HG03039 (cell line): ENCODE data around the gene TCOF1.

ENCODE experiments used
- ATAC-seq: cut with Tn5 transposase; IDR thresholded peaks from one replicate; pipeline ENCODE4 v1.9.1; 2021; ENCODE audit warnings: mild to moderate bottlenecking, moderate library complexity; ENCODE audit not compliant: unreplicated experiment

TCOF1 gene

GRCh38 chr5:150391064-150391834 lies 33.8 kb downstream of the TCOF1 start:
- ATAC-seq = no peak

GRCh38 chr5:150391986-150392385 lies 34.5 kb downstream of the TCOF1 start:
- ATAC-seq = no peak

- no peak for ATAC-seq
These were observed 35.2 kb downstream of the TCOF1 start for GRCh38 chr5:150392680-150393079.

GRCh38 chr5:150393096-150393645 lies 35.7 kb downstream of the TCOF1 start:
- no peak for ATAC-seq

GRCh38 chr5:150394131-150394530 lies 36.6 kb downstream of the TCOF1 start:
- peak; percentile 44 for ATAC-seq

- ATAC-seq = no peak
These were observed 37.6 kb downstream of the TCOF1 start for GRCh38 chr5:150394912-150395687.

- ATAC-seq = no peak
These were observed 38.1 kb downstream of the TCOF1 start for GRCh38 chr5:150395688-150395975.

- no peak for ATAC-seq
These were observed 38.8 kb downstream of the TCOF1 start for GRCh38 chr5:150396267-150396666.

GRCh38 chr5:150397146-150397781 lies 39.8 kb downstream of the TCOF1 start:
- ATAC-seq = no peak

GRCh38 chr5:150397782-150398721 lies 40.6 kb downstream of the TCOF1 start:
- no peak for ATAC-seq

- ATAC-seq = peak; percentile 47
These were observed 41.4 kb downstream of the TCOF1 start for GRCh38 chr5:150398722-150399523.

GRCh38 chr5:150399524-150400211 lies 42.2 kb downstream of the TCOF1 start:
- ATAC-seq = peak; percentile 4

GRCh38 chr5:150400316-150401075 lies 43.0 kb downstream of the TCOF1 start:
- no peak for ATAC-seq

GRCh38 chr5:150401076-150401375 lies 43.5 kb downstream of the TCOF1 start:
- no peak for ATAC-seq

GRCh38 chr5:150401376-150402228 lies 44.1 kb downstream of the TCOF1 start:
- ATAC-seq = no peak

GRCh38 chr5:150402229-150402773 lies 44.8 kb downstream of the TCOF1 start:
- no peak for ATAC-seq

GRCh38 chr5:150402901-150403342 lies 45.4 kb downstream of the TCOF1 start:
- no peak for ATAC-seq
